ENCODE data around the gene PANK3.

GRCh38 chr5:168614661-168615060 lies 35.5 kb upstream of the PANK3 start:
- TF ChIP-seq, protein P1, sequence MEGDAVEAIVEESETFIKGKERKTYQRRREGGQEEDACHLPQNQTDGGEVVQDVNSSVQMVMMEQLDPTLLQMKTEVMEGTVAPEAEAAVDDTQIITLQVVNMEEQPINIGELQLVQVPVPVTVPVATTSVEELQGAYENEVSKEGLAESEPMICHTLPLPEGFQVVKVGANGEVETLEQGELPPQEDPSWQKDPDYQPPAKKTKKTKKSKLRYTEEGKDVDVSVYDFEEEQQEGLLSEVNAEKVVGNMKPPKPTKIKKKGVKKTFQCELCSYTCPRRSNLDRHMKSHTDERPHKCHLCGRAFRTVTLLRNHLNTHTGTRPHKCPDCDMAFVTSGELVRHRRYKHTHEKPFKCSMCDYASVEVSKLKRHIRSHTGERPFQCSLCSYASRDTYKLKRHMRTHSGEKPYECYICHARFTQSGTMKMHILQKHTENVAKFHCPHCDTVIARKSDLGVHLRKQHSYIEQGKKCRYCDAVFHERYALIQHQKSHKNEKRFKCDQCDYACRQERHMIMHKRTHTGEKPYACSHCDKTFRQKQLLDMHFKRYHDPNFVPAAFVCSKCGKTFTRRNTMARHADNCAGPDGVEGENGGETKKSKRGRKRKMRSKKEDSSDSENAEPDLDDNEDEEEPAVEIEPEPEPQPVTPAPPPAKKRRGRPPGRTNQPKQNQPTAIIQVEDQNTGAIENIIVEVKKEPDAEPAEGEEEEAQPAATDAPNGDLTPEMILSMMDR (IDR thresholded peaks at IDR 0.05; ENCODE audit: low read length) = no peak
- no peak for TF ChIP-seq EZH2 (optimal IDR thresholded peaks at IDR 0.05; ENCODE audit: low read depth, low read length)

All from MM.1S (cell line).